HL-60 (cell line): ENCODE measurements around the gene MED6.

ENCODE experiments used
- GABPA ChIP-seq: IDR thresholded peaks from 2 replicates; pipeline ENCODE4 v1.6.1; 2012; ENCODE audit warnings: low read depth
- POLR2AphosphoS5 ChIP-seq: IDR thresholded peaks from 2 replicates; pipeline ENCODE4 v1.6.1; 2012; ENCODE audit warnings: low read depth
- SPI1 ChIP-seq: IDR thresholded peaks from 2 replicates; pipeline ENCODE4 v1.6.1; 2012; ENCODE audit warnings: low read depth, mild to moderate bottlenecking, borderline replicate concordance
- TF ChIP-seq, protein P1 (sequence below): IDR thresholded peaks from one replicate; pipeline ENCODE4 v1.5.1; 2011; ENCODE audit warnings: low read length, control low read depth, inconsistent platforms; ENCODE audit not compliant: insufficient read depth
- TF ChIP-seq, protein P2 (sequence below): IDR thresholded peaks from 2 replicates; pipeline ENCODE4 v1.6.1; 2012; ENCODE audit warnings: low read depth; ENCODE audit not compliant: insufficient replicate concordance

DNA sequence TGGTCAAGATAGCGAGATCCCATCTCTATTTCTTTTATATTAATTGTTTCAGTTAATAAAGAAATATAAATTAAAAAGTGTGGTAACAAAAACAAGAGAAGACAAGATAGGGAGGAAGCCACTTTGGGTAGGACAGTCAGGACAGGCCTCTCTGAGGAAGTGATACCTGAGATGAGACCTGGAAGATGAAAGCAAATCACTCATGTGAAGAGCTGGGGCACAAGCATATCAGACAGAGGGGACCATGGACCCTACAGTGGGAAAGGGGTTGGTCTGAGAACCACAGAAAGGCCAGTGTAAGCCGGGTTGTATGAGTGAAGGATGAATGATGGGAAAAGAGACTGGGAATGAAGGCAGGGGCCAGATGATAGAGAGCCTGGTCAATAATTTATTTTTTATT, 1.8 kb upstream of the MED6 start:
- TF ChIP-seq, protein P1, sequence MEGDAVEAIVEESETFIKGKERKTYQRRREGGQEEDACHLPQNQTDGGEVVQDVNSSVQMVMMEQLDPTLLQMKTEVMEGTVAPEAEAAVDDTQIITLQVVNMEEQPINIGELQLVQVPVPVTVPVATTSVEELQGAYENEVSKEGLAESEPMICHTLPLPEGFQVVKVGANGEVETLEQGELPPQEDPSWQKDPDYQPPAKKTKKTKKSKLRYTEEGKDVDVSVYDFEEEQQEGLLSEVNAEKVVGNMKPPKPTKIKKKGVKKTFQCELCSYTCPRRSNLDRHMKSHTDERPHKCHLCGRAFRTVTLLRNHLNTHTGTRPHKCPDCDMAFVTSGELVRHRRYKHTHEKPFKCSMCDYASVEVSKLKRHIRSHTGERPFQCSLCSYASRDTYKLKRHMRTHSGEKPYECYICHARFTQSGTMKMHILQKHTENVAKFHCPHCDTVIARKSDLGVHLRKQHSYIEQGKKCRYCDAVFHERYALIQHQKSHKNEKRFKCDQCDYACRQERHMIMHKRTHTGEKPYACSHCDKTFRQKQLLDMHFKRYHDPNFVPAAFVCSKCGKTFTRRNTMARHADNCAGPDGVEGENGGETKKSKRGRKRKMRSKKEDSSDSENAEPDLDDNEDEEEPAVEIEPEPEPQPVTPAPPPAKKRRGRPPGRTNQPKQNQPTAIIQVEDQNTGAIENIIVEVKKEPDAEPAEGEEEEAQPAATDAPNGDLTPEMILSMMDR: no peak
- TF ChIP-seq POLR2AphosphoS5 (no peak), GABPA (no peak), SPI1 (no peak)
- TF ChIP-seq, protein P2, sequence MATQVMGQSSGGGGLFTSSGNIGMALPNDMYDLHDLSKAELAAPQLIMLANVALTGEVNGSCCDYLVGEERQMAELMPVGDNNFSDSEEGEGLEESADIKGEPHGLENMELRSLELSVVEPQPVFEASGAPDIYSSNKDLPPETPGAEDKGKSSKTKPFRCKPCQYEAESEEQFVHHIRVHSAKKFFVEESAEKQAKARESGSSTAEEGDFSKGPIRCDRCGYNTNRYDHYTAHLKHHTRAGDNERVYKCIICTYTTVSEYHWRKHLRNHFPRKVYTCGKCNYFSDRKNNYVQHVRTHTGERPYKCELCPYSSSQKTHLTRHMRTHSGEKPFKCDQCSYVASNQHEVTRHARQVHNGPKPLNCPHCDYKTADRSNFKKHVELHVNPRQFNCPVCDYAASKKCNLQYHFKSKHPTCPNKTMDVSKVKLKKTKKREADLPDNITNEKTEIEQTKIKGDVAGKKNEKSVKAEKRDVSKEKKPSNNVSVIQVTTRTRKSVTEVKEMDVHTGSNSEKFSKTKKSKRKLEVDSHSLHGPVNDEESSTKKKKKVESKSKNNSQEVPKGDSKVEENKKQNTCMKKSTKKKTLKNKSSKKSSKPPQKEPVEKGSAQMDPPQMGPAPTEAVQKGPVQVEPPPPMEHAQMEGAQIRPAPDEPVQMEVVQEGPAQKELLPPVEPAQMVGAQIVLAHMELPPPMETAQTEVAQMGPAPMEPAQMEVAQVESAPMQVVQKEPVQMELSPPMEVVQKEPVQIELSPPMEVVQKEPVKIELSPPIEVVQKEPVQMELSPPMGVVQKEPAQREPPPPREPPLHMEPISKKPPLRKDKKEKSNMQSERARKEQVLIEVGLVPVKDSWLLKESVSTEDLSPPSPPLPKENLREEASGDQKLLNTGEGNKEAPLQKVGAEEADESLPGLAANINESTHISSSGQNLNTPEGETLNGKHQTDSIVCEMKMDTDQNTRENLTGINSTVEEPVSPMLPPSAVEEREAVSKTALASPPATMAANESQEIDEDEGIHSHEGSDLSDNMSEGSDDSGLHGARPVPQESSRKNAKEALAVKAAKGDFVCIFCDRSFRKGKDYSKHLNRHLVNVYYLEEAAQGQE: no peak
